K562 (cell line): ENCODE measurements around the gene LSR. TPM values are rescaled to one million over a fixed set of nuclear protein-coding genes. Genes with fewer than 3 reads are reported as not detected.

Source experiments
- ATAC-seq: fragments of 200-7000 bp; cut with Tn5 transposase; 3 replicates; pipeline ENCODE4 v1.9.1; 2020; ENCODE audit warnings: moderate library complexity
- BruUV-seq: library from RNA; stranded (reverse); fragments of 400-500 nt; replicated peaks from 2 replicates; lab custom pipeline; 2021; lab: Mats Ljungman, UMichigan
- CTCF ChIA-PET: fragments of 300-600 bp; formaldehyde crosslinking; extraction: SDS; loops from one replicate; lab custom pipeline; 2021; ENCODE audit warnings: low intra/inter-chr PET ratio; lab: Yijun Ruan, JAX
- POLR2A ChIA-PET: fragments of 300-600, 350-650 bp; sonication (Branson Sonifier 250); formaldehyde crosslinking; extraction: SDS; loops from one replicate; lab custom pipeline; 2021; ENCODE audit warnings: antibody characterized with exemption, inconsistent platforms; lab: Yijun Ruan, JAX
- DNase-seq, 4 experiments: peaks; one replicate each; pipeline versions ENCODE4 v3.0.0 to v3.0.0-alpha.2; 2011 to 2018; ENCODE audit warnings: low spot score in 3 of 4, mixed read lengths in 3 of 4; ENCODE audit errors: extremely low read depth in 1 of 4
- FAIRE-seq: peaks from 2 replicates; lab custom pipeline; 2011; peaks lifted over from hg19 to GRCh38; lab: Jason Lieb, UNC
- H2AFZ ChIP-seq: 2 replicates; pipeline ENCODE4 v1.6.0; 2011; ENCODE audit warnings: low read depth, low read length, control low read depth, inconsistent platforms
- H3K27ac ChIP-seq: fragments of 200-600 bp; 3 replicates; pipeline ENCODE4 v1.8.0; 2011; ENCODE audit warnings: low read depth, mild to moderate bottlenecking, control low read depth, inconsistent platforms, low read length, moderate library complexity, mixed read lengths; ENCODE audit errors: extremely low read depth
- H3K27me3 ChIP-seq, 2 experiments: fragments of 300-600 bp in 1 of 2; 2 replicates in 1 of 2; 3 replicates in 1 of 2; pipeline versions ENCODE4 v1.6.0 to v1.8.0; 2011; ENCODE audit warnings: inconsistent platforms in 2 of 2, low read length in 2 of 2, mild to moderate bottlenecking in 1 of 2, mixed read lengths in 1 of 2, moderate library complexity in 1 of 2; ENCODE audit not compliant: control insufficient read depth in 2 of 2, insufficient read depth in 2 of 2
- H3K36me3 ChIP-seq: fragments of 300-600 bp; 3 replicates; pipeline ENCODE4 v1.8.0; 2011; ENCODE audit warnings: mild to moderate bottlenecking, low read length, inconsistent platforms; ENCODE audit not compliant: control insufficient read depth, insufficient read depth
- H3K4me1 ChIP-seq, 2 experiments: fragments of 200-600 bp in 1 of 2; replicated peaks in 1 of 2; 2 replicates in 1 of 2; 3 replicates in 1 of 2; pipeline versions ENCODE4 v1.5.1 to v1.8.0; 2011; ENCODE audit warnings: inconsistent platforms in 2 of 2, low read length in 2 of 2, mild to moderate bottlenecking in 1 of 2, mixed read lengths in 1 of 2, moderate library complexity in 1 of 2; ENCODE audit not compliant: control insufficient read depth in 2 of 2, insufficient read depth in 2 of 2
- H3K4me2 ChIP-seq: 2 replicates; pipeline ENCODE4 v1.6.1; 2011; ENCODE audit warnings: low read length, control low read depth, inconsistent platforms, mixed read lengths; ENCODE audit not compliant: insufficient read depth
- H3K4me3 ChIP-seq: fragments of 200-600 bp; sonication (generic), shearing (Covaris generic); 2 replicates; pipeline ENCODE4 v1.5.1; 2016; ENCODE audit warnings: control low read depth, inconsistent platforms
- H3K79me2 ChIP-seq: fragments of 200-600 bp; 3 replicates; pipeline ENCODE4 v1.8.0; 2011; ENCODE audit warnings: low read length, inconsistent platforms; ENCODE audit not compliant: control insufficient read depth, insufficient read depth
- H3K9ac ChIP-seq, 2 experiments: 2 replicates each; pipeline versions ENCODE4 v1.6.0 to v1.6.1; 2011; ENCODE audit warnings: low read depth in 2 of 2, low read length in 2 of 2, control low read depth in 1 of 2, inconsistent platforms in 1 of 2, mild to moderate bottlenecking in 1 of 2, mixed read lengths in 1 of 2; ENCODE audit not compliant: insufficient read depth in 1 of 2
- H3K9me1 ChIP-seq: one replicate; pipeline ENCODE4 v1.6.0; 2011; ENCODE audit warnings: inconsistent platforms, mild to moderate bottlenecking, low read length, moderate library complexity; ENCODE audit not compliant: control insufficient read depth, insufficient read depth
- H3K9me3 ChIP-seq: replicated peaks from 2 replicates; pipeline ENCODE4 v1.5.1; 2011; ENCODE audit warnings: low read depth, low read length, inconsistent platforms; ENCODE audit not compliant: control insufficient read depth, insufficient read depth
- H4K20me1 ChIP-seq: replicated peaks from 2 replicates; pipeline ENCODE4 v1.6.1; 2011; ENCODE audit warnings: low read length, inconsistent platforms, mixed read lengths; ENCODE audit not compliant: control insufficient read depth, insufficient read depth
- ERF ChIP-seq: fragments of 450-650 bp; formaldehyde crosslinking; IDR thresholded peaks from 2 replicates; pipeline ENCODE4 v1.4.0; 2020; ENCODE audit warnings: mild to moderate bottlenecking, mixed read lengths
- NCOA6 ChIP-seq: fragments of 450-650 bp; IDR thresholded peaks from 2 replicates; pipeline ENCODE4 v1.6.1; 2017; ENCODE audit warnings: mild to moderate bottlenecking
- SMARCC2 ChIP-seq: fragments of 450-650 bp; IDR thresholded peaks from 2 replicates; pipeline ENCODE4 v1.6.1; 2017; ENCODE audit warnings: antibody characterized with exemption, moderate library complexity, mild to moderate bottlenecking, low read depth
- SREBF1 ChIP-seq: fragments of 150-350 bp; IDR thresholded peaks from 2 replicates; pipeline ENCODE4 v1.6.1; 2014; ENCODE audit warnings: antibody characterized with exemption, low read depth, low read length, borderline replicate concordance
- TCF7L2 ChIP-seq: fragments of 150-350 bp; IDR thresholded peaks from 2 replicates; pipeline ENCODE4 v1.6.1; 2016; ENCODE audit warnings: low read depth, mild to moderate bottlenecking, low read length, moderate library complexity
- U2AF1 ChIP-seq: fragments of 200-400 bp; formaldehyde crosslinking; optimal IDR thresholded peaks from 2 replicates; pipeline ENCODE3; 2017; ENCODE audit warnings: mild to moderate bottlenecking, low read depth, low read length, moderate library complexity
- ZNF133 ChIP-seq: fragments of 250-450 bp; sonication (Bioruptor Pico); IDR thresholded peaks from 2 replicates; pipeline ENCODE4 v1.4.0; 2020; ENCODE audit warnings: mild to moderate bottlenecking
- ZNF134 ChIP-seq: fragments of 250-450 bp; sonication (Bioruptor Pico); conservative IDR thresholded peaks from 2 replicates; pipeline ENCODE4 v1.4.0; 2020
- ZNF212 ChIP-seq: fragments of 450-650 bp; formaldehyde crosslinking; IDR thresholded peaks from 2 replicates; pipeline ENCODE4 v1.4.0; 2020; ENCODE audit warnings: mild to moderate bottlenecking
- WGBS: fragments of 100-300 bp; shearing (Covaris generic); methylation state at CpG from one replicate; pipeline ENCODE4 v1.1.6; 2016; ENCODE audit warnings: low coverage, mixed read lengths; ENCODE audit not compliant: insufficient coverage; ENCODE audit errors: missing lambda C conversion rate; 5-methylcytosine and 5-hydroxymethylcytosine counted together
- in situ Hi-C: fragments of 300-500 bp; cut with MboI; formaldehyde crosslinking; loops from 4 replicates; pipeline ENCODE4 v1.15.0; 2018; ENCODE audit warnings: inconsistent platforms, mixed read lengths
- intact Hi-C: fragments of 100-400 bp; cut with micrococcal nuclease; formaldehyde crosslinking; loops from 2 replicates; pipeline ENCODE4 v1.14.2; 2022
- polyA plus RNA-seq, 8 experiments: library from polyadenylated mRNA; depleted of rRNA in 4 of 8; stranded (reverse) in 5 of 8; unstranded in 3 of 8; fragments of >200 nt; fragmentation: Nextera tagmentation in 2 of 8; fragmentation: Illumina TruSeq in 1 of 8; extraction: Ambion mirVana in 2 of 8; extraction: Trizol in 1 of 8; gene quantifications; 2 replicates each; pipeline versions ENCODE4 v1.2.1 to v1.2.3, GENCODE V29; 2011 to 2014; ENCODE audit warnings: inconsistent platforms in 1 of 8, missing spikeins in 1 of 8
- total RNA-seq, 7 experiments: library from RNA; depleted of rRNA in 6 of 7; stranded (reverse); fragments of >200 nt in 6 of 7; fragmentation: Illumina TruSeq in 2 of 7; extraction: Trizol in 2 of 7; gene quantifications; 2 replicates each; pipeline versions ENCODE4 v1.2.1 to v1.2.3, GENCODE V29; 2011 to 2021; ENCODE audit warnings: low replicate concordance in 1 of 7
- TF ChIP-seq, protein P1 (sequence below): sonication (generic); formaldehyde crosslinking; IDR thresholded peaks from 2 replicates; pipeline ENCODE4 v1.8.0; 2022; ENCODE audit warnings: missing genetic modification reagents, mild to moderate bottlenecking, borderline replicate concordance
- TF ChIP-seq, protein P2 (sequence below): fragments of 250-450 bp; sonication (Bioruptor Pico); IDR thresholded peaks from 2 replicates; pipeline ENCODE4 v1.4.0; 2020
- TF ChIP-seq, protein P3 (sequence below): fragments of 450-650 bp; formaldehyde crosslinking; IDR thresholded peaks from 2 replicates; pipeline ENCODE4 v1.4.0; 2022; ENCODE audit warnings: mild to moderate bottlenecking, moderate library complexity
- TF ChIP-seq, protein P4 (sequence below): fragments of 250-450 bp; sonication (Bioruptor Pico); IDR thresholded peaks from 2 replicates; pipeline ENCODE4 v1.8.0; 2021; ENCODE audit warnings: borderline replicate concordance, mild to moderate bottlenecking, moderate library complexity; ENCODE audit not compliant: poor library complexity, severe bottlenecking
- TF ChIP-seq, protein P5 (sequence below), 3 experiments: IDR thresholded peaks in 2 of 3; conservative IDR thresholded peaks in 1 of 3; 2 replicates each; pipeline ENCODE4 v1.5.1; 2011 to 2012; ENCODE audit warnings: low read length in 3 of 3, mild to moderate bottlenecking in 3 of 3, control low read depth in 2 of 3, improper control_type of control experiment in 1 of 3, inconsistent platforms in 1 of 3, low read depth in 1 of 3, mixed read lengths in 1 of 3, moderate library complexity in 1 of 3; ENCODE audit not compliant: insufficient read depth in 2 of 3

The LSR gene
- total and polyA plus RNA-seq, 9 of the 15 experiments (the other 6 are each of a cell fraction or from before 2014, with no cell fraction given): 0.44 to 87.9 (median 28.0) TPM

DNA sequence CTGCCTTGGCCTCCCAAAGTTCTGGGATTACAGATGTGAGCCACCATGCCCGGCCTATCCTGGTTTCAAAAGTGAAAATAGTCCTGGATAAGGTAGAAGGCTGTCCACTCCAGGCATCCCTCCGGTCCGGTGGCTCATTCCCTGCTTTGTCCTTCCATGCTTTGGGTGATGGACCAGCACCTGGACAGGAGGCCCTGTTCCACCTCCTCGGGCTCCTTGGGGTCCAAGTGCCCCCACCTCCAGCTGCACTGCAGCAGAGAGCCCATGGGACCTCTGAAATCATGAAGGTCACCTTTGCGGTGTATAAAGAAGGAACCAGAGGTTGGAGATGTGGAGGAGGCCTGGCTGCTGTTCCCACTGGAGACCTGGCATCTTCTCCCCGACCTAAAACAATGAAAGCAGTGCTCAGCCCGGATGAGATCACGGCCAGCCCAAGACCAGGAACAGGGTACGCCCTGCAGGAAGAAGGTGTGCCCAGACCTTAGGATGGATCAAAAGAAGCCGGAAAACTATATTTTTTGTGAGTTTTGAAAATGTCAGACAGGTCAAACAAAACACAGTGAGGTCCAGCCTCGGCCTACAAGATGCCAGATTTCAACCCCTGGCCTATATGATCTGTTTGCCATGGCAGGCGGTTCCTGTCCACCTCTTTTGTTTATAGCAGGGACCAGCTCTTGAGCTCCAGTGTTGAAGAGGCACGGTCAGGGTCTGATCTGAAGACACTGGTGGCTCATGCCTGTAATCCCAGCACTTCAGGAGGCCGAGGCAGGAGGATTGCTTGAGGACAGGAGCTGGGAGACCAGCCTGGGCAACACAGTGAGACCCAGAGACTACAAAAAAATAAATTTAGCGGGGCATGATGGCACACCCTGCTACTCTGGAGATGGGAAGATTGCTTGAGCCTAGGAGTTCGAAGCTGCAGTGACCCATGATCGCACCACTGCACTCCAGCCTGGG is 5.8 kb downstream of the LSR start:
- intact Hi-C loops (no loop called here), in situ Hi-C loops (no loop called here)
- peak overlapping the region in 1 of 2 experiments; percentile 19; a peak in 2 of 4 replicates for H3K9ac ChIP-seq
- H3K9me3 ChIP-seq: no peaks in the 10 kb centered on the region
- H2AFZ ChIP-seq: no peak overlapping the region
- H3K36me3 ChIP-seq: peaks cover 84% of the 10 kb centered on the region; the same call in 2 of the 3 replicates
- H3K4me3 ChIP-seq: no peak overlapping the region
- H4K20me1 ChIP-seq: no peaks in the 10 kb centered on the region; the same call in 1 of the 2 replicates
- DNase-seq (no peak), ATAC-seq (no peak), FAIRE-seq (no peak)
- H3K27ac ChIP-seq: no peak overlapping the region
- ChIA-PET CTCF (no interaction called here), POLR2A (interaction anchor here (5.9 kb wide), 1 partner anchor 11 kb away, joined by 31 read pairs; no protein-coding TSS in a partner anchor)
- H3K4me2 ChIP-seq: no peak overlapping the region
- H3K4me1 ChIP-seq: peaks cover 6 to 19% of the 10 kb centered on the region in 2 experiments; a peak in 4 of 5 replicates
- no TSS peak for BruUV-seq
- H3K27me3 ChIP-seq: no peaks in the 10 kb centered on the region
- H3K9me1 ChIP-seq: no peaks in the 10 kb centered on the region
- H3K79me2 ChIP-seq: peaks cover 34% of the 10 kb centered on the region
- WGBS: 95% methylated on average over 17 of the region's 17 CpGs
- TF ChIP-seq, protein P1, sequence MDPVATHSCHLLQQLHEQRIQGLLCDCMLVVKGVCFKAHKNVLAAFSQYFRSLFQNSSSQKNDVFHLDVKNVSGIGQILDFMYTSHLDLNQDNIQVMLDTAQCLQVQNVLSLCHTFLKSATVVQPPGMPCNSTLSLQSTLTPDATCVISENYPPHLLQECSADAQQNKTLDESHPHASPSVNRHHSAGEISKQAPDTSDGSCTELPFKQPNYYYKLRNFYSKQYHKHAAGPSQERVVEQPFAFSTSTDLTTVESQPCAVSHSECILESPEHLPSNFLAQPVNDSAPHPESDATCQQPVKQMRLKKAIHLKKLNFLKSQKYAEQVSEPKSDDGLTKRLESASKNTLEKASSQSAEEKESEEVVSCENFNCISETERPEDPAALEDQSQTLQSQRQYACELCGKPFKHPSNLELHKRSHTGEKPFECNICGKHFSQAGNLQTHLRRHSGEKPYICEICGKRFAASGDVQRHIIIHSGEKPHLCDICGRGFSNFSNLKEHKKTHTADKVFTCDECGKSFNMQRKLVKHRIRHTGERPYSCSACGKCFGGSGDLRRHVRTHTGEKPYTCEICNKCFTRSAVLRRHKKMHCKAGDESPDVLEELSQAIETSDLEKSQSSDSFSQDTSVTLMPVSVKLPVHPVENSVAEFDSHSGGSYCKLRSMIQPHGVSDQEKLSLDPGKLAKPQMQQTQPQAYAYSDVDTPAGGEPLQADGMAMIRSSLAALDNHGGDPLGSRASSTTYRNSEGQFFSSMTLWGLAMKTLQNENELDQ (CRISPR knock-in tag): no peak
- TF ChIP-seq, protein P2, sequence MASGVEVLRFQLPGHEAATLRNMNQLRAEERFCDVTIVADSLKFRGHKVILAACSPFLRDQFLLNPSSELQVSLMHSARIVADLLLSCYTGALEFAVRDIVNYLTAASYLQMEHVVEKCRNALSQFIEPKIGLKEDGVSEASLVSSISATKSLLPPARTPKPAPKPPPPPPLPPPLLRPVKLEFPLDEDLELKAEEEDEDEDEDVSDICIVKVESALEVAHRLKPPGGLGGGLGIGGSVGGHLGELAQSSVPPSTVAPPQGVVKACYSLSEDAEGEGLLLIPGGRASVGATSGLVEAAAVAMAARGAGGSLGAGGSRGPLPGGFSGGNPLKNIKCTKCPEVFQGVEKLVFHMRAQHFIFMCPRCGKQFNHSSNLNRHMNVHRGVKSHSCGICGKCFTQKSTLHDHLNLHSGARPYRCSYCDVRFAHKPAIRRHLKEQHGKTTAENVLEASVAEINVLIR (CRISPR knock-in tag): no peak
- TF ChIP-seq, protein P3, sequence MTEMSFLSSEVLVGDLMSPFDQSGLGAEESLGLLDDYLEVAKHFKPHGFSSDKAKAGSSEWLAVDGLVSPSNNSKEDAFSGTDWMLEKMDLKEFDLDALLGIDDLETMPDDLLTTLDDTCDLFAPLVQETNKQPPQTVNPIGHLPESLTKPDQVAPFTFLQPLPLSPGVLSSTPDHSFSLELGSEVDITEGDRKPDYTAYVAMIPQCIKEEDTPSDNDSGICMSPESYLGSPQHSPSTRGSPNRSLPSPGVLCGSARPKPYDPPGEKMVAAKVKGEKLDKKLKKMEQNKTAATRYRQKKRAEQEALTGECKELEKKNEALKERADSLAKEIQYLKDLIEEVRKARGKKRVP (CRISPR knock-in tag): no peak
- TF ChIP-seq, protein P4, sequence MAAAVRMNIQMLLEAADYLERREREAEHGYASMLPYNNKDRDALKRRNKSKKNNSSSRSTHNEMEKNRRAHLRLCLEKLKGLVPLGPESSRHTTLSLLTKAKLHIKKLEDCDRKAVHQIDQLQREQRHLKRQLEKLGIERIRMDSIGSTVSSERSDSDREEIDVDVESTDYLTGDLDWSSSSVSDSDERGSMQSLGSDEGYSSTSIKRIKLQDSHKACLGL: no peak
- TF ChIP-seq ERF (CRISPR knock-in tag) (no peak), ZNF134 (CRISPR knock-in tag) (no peak), TCF7L2 (no peak), U2AF1 (no peak), ZNF212 (CRISPR knock-in tag) (no peak), SREBF1 (no peak), SMARCC2 (no peak), NCOA6 (no peak), ZNF133 (CRISPR knock-in tag) (no peak)
- TF ChIP-seq, protein P5, sequence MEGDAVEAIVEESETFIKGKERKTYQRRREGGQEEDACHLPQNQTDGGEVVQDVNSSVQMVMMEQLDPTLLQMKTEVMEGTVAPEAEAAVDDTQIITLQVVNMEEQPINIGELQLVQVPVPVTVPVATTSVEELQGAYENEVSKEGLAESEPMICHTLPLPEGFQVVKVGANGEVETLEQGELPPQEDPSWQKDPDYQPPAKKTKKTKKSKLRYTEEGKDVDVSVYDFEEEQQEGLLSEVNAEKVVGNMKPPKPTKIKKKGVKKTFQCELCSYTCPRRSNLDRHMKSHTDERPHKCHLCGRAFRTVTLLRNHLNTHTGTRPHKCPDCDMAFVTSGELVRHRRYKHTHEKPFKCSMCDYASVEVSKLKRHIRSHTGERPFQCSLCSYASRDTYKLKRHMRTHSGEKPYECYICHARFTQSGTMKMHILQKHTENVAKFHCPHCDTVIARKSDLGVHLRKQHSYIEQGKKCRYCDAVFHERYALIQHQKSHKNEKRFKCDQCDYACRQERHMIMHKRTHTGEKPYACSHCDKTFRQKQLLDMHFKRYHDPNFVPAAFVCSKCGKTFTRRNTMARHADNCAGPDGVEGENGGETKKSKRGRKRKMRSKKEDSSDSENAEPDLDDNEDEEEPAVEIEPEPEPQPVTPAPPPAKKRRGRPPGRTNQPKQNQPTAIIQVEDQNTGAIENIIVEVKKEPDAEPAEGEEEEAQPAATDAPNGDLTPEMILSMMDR (IDR thresholded peaks at IDR 0.05 in 2 of 3, conservative IDR thresholded peaks at IDR 0.05 in 1 of 3; ENCODE audit: insufficient read depth in 2 of 3, low read depth in 1 of 3, low read length in 3 of 3): no peak
